HG02588 (cell line): ENCODE measurements around the gene TLX2.

Experiments used
- ATAC-seq: cut with Tn5 transposase; IDR thresholded peaks from one replicate; pipeline ENCODE4 v1.9.1; 2021; ENCODE audit warnings: mild to moderate bottlenecking, moderate library complexity; ENCODE audit not compliant: unreplicated experiment

The TLX2 gene

DNA sequence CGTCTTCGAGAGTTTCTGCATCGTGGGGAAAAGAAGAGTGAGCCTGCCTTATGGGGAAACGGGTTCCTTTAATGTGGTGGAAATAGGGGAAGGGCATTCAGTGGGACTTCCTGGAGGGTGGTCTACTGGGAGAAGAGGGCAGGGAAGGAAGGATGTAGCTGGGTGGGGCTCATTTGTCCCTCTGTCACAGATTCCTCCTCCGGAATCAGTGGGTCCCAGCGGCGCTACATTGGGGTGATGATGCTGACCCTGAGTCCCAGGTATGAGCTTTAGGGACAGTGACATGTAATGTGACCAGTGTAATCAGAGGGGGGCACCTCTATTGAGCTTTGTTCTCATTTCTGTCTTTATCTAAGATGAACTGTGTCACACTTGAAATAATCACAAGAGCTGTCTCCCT, 17.4 kb downstream of the TLX2 start:
- ATAC-seq: no peak

DNA sequence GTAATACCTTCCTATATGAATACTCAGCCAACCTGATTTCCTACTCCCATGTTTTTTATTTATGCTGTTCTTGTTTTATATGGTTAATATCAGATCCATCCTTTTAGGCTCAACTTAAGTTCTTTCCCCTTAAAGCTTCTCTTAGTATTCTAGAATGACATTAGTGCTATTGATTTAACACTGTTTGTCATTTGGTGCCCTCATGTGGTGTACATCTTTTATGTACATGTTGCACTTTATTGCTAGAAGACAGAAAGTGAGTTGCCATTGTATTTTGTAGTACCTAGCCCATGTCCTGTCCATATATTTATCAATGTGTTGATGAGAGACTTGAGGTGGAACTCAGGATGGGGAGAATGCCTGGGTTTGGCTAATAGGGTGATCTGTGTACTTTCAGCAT, 18.0 kb downstream of the TLX2 start:
- ATAC-seq: no peak

DNA sequence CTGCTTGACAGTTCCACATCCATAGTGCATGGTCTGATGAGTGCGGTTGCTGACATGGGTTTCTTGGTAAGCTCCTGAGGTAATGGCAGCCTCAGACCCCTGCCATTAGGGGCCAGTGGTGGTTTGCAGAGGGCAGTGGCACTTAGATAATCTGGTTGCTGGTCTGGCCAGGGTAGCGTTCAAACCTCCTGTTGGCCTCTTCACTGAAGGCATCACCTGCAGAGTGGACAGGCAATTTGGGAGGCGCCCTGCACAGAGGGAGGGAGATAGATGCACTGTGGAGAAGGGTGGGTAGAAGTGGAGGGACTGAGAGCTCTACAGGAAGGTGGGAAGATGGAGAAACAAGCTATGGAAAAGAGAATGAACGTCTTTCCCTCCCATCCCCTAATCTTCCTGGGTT, 19.2 kb downstream of the TLX2 start:
- ATAC-seq: no peak

DNA sequence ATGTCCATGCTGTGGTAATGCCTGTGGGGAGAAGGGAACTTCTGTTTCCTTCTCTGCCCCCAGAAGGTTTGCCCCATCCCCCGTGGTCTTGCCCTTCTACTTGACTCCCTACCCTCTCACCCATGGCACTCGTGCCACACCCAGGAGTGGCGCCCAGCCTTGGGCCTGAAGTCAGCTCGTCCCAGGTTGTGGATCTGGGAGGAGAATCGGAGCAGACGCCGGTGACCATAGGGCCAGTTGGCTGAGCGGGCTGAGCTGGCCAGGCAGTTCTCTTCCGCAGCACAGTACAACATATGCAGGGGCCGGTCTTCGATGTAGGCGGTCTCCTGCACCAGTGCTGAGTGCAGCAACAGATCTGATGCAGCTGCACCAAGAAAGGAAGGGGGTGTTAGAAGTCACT, 20.2 kb downstream of the TLX2 start:
- no peak for ATAC-seq

DNA sequence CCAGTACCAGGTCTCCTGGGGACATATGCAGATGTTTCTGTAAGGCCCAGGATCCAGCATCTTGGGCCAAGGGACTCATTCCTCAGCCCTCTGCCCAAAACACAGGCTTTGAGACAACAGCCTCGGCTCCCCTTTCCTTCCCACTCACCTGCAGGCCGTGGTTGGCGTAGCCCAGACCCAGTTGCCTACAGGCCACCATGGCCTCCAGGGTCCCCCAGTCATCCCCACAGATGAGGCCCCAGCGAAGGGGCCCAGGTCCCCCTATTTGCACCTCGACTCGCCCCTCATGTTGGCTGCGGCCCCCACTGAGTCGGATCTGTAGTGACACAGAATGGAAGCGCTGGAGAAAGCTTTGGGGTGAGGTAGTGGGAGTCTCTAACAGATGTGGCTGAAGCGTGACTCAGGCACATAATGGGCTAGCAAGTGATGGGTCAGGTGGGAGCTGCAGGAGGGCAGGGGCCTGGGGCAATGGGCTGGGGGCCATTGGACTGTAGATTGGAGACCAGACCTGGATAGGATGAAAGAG, 21.3 kb downstream of the TLX2 start:
- no peak for ATAC-seq

- no peak for ATAC-seq
These were observed 22.1 kb downstream of the TLX2 start for GRCh38 chr2:74536166-74536950.

- no peak for ATAC-seq
These were observed 22.9 kb downstream of the TLX2 start for GRCh38 chr2:74537140-74537539.

DNA sequence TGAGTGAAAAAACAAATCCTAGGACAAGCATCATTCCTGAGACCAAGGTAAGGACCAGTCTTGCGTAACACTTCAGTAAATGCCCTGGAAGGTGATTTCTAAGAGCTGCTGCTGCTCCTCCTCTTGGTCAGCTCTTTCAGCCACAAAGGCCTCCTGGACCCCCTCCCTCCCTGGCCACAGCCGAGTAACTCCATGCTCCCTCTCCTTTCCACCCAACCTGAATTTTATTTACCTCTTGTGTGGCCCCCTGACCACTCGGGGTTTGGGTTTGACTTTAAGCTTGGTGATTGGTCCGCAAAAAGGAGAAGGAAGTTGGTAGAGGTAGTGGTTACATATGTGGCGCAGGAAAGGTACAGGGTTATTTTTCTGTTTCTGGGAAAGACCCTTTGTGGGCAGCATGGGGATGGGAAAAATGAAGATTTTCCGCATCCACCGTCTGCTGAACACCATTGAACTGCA, 24.7 kb downstream of the TLX2 start:
- ATAC-seq: no peak

DNA sequence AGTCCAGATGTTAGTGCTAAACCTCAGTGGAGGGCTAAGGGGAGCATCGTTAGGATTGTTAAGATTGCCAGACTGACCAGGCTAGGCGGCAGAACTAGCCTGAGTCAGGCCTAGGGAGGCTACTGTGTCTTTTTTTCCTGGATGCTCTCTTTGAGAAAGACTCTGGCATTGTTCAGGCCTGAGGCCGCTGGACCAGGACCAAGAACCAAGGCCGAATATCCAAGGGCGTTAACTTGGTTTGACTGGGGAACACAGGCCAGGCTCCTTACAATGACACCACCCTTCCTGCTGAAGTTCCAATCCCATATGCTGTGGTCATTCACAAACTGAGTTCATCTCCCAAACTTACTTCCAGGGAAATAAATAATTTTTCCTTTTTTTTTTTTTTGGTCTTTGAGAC, 26.0 kb downstream of the TLX2 start:
- no peak for ATAC-seq

DNA sequence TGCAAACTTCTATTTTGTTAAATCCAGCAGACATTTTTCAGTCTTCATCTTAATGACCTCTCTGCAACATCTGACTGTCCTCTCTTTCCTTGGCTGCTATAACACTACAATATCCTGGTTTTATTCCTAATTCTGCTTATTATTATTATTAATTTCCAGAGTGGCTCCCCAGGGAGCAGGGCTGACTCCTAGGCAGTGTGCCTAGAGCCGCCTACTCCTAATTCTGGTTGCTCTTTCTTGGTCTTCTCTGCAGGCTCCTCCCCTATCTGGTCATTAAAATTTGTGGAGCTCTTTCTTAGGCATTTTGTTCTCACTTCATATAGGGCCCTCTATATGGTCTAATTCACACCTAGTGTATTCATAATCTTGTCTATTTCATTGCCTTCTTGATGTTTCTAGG, 28.7 kb downstream of the TLX2 start:
- no peak for ATAC-seq

DNA sequence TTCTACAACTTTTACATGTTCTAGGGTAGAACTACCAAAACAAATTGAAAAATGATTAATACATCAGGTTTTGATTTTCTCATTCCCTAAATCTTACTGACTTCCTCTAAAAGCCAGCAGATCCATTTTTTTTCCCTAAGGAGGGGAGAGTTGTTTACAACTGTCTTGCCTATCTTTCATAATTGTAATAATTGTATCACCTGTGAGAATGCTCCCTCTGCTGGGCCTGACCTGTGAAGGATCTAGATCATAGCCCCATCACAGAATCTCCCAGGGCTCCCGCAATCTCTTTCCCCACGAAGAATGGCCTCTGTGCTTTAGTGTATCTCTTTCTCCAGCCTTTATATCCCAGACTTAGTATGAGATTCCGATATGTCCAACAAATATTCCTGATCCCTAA, 30.4 kb downstream of the TLX2 start:
- no peak for ATAC-seq

DNA sequence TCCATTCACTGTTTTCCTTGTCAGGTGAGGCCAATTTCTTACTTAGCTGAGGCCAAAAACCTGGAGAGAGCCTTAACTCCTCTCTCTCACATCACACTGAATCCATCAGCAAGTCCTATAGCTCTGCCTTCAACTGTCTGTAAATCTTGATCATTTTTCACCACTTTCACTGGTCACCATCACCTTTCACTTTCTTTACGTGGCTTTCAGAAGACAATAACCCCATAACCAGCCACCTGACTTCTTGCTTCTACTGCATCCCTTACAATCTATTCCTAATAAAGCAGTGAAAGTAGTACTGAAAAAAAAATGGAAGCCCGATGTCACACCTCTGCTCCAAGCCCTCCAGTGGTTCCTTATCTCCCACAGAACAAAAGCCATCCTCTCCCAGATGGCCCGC, 31.8 kb downstream of the TLX2 start:
- no peak for ATAC-seq

DNA sequence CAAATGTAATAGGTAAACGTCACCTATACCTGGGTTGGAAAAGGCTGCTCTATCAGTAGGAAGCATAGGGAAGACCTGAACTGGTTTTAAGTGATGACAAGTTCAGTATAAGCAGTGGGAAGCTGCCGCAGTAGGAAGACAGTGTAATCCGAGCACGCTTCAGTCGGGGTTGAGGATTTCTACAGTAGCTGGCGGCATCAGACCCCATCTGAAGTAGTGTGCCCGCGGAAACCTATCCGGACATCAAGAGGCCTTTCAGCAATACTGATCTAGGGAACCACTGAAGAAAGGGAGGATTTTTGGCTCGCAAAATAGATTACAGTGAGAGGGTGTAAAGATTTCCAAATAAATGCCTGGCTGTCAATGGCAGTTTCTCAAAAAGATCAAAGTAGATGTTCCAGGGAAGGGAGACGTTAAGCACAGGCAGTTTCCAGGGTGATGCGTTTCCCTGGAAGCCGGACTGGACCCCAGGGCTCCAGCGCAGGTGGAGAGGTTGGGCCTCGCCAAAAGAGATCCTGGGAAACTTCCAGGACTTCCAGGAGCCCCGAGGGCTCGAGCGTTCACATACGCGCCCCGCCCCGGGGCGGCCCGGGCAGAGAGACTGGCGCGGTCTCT, 34.1 kb downstream of the TLX2 start:
- ATAC-seq: no peak

- ATAC-seq: no peak
These were observed 34.9 kb downstream of the TLX2 start for GRCh38 chr2:74548900-74549826.

GRCh38 chr2:74550231-74550630, 36.0 kb downstream of the TLX2 start:
- ATAC-seq: no peak

GRCh38 chr2:74551530-74551929, 37.3 kb downstream of the TLX2 start:
- ATAC-seq: no peak

DNA sequence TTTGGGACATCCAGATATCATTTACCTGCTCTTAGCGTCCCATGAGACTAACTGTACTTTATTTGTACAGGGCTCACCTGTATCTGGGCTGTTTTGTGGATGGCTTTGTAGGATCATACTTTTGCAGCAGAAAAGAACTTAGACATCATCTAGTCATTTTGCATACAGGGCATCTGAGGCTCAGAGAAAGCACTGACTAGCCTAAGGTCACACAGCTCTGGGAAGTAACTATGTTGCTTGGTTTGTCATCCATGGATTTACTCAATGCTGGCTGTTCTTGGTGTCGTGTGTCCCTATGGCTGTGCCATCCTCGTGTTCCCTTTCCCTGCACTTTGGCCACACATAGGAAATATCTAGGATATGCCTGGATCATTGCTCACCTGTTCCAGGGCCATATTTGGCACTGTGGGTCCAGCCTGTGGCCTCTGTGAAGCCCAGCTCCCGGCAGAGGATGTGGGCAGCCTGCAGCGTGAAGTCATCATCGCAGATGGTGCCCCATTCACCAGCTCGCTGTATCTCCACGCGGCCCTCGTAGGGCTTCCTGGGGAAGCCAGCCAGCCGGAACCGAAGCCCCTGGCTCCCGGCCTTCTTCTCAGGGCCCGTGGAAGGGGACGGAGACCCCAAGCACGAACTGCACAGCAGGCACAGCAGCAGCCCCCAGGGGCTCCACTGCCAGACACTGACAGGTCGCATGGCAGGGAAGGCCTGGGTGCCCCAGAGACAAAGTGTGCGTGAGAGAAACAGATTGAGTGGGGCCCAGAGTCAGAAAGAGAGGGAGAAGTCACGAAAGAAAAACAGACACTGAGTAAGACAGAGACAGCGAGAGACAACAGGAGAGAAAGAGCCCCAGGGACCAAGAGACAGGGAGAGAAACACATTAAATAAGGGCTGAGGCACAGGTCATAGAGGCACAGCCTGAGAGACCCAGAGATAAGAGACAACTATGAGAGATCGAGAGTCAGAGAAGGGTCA, 38.0 kb downstream of the TLX2 start:
- no peak for ATAC-seq

- no peak for ATAC-seq
These were observed 38.9 kb downstream of the TLX2 start for GRCh38 chr2:74552914-74553811.
